Stimulated activated CD4-positive, alpha-beta T cell treated with anti-CD3 and anti-CD28 coated beads, Interleukin-1b, Interleukin-23, amount 100 ng/mL, for 24 hours (primary cell): ENCODE results near the gene LVRN.

Source experiments
- DNase-seq, 4 experiments: peaks; one replicate each; pipeline ENCODE4 v3.0.0-alpha.2; 2020; ENCODE audit warnings: low read depth in 4 of 4, low spot score in 1 of 4

Gene LVRN

DNA sequence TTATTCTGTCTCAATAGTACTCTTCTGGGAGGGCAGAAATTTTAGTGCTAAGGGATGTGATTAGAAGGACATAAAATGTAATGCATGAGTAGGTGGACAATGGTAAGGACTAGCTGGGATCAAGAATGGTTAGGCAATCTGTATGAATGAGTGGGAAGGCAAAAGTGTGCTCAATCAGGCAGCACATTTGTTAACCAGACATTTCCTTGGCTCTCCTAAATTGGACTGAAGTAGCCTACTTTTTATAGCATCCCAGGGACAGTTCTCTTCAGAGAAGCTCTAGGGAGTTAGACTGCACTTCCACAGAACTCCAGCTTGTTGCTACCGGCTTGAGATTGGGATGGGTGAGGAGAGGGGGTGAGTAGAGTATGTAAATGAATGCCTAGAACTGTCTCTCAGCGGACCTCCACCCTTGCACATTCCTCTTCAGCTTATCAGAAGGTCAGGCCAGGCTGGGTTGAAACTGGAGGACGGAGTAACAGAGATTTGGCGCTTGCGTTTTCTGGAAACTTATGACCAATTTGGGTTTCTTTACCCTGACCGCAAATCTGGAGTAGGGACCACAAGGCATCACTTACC, 51.0 kb downstream of the LVRN start:
- no peak for DNase-seq

DNA sequence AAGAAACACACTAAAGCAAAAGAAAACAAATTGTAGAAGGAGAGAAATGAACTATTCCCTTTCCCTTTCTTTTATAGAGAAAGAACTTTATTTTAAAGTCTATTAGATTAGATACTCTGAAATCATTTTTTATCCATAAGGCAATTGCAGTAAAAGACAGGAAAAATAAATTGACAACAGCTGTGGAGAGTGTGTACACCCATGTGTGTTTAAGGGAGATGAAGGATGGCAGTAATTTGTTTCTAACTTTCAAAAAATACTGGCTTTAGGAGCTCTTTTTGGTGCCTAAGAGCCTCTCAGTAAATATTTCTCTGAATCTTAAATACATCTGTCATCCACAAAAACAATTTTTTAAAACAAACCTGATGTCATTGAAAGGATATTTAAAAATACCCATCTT, 51.7 kb downstream of the LVRN start:
- DNase-seq, result no peak

DNA sequence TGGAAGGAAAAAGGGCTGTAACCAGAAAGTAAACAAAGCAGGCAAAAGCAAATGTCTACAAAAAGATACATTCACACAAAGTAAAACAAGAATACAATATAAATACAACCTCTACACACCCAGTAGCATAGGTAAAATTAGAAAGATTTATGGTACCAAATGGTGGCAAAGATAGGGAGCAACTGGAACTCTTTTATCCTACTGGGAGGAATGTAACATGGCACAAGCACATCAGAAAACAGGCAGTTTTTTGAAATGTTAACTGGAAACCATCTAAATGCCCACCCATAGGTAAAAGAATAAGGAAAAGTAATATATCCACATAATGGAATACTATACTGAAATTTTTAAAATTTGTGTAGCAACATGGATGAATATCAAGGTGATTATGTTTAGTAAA, 61.3 kb downstream of the LVRN start:
- DNase-seq, result no peak

DNA sequence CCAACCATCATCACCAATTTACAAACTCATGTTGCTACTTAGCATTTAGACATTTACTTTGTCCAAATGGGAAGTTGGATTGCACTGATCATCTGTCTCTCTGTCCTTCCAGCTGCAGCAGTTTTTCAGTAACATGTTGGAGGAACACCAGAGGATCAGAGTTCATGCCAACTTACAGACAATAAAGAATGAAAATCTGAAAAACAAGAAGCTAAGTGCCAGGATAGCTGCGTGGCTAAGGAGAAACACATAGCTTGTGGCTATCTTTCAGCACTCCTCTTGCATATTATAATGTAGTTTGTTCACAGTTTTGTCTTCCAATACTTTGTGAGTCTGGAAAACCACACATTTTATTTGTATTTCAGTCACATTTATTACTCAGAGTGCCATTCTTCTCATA, 63.6 kb downstream of the LVRN start:
- DNase-seq, result no peak

DNA sequence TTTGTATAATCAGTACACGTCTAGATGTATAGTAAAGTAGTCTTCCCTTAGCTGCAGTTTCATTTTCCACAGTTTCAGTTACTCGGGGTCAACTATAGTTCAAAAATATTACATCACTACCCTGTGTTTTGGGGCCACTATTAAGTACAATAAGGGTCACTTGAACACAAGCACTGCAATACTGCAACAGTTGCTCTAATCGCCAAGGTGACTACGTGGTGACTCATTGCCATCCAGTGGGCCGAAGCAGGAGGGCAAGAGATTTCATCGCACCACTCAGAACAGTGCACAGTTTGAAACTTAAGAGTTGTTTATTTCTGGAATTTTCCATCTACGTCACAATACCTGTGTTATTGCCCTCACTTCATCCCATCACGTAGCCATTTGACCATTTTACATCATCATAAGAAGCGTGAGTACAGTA, 69.8 kb downstream of the LVRN start, which contains the start of gene ARL14EPL:
ARL14EPL (plus strand) TSS at position 379 of the 424 bp plus-strand sequence. CDS start 18,994 bp downstream, outside the sequence.
- no peak for DNase-seq

DNA sequence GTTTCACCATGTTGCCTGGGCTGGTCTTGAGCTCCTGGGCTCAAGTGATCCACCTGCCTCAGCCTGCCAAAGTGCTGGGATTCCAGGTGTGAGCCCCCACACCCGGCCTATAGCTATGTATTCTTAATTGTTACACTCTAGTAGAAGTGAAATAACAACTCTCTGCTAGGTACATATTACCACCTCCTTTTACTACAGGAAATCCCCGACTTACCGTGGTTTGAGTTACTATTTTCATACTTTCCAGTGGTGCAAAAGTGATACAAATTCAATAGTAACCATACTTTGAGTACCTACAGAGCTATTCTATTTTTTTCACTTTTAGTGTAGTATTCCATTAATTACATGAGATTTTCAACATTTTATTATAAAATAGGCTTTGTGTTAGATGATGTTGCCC, 70.7 kb downstream of the LVRN start:
- DNase-seq, result no peak

DNA sequence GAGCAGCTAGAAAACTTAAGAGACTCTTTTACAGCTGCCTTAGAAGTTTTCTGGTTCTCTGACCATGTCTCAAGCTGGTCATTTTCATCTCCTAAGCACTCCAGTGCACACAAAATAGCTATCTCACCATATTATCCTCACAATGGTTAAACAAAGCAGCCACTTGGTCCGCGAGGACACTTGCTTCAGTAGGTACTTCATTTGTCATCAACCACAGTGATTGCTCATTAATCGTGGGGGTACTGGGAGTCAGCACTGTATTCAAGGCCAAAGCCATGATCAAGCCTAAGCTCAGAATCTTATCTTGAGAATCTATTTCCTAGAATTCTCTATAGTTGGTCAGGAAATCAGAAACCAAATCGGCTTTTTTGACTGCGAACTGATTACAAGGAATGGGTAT, 72.8 kb downstream of the LVRN start:
- DNase-seq, result no peak

DNA sequence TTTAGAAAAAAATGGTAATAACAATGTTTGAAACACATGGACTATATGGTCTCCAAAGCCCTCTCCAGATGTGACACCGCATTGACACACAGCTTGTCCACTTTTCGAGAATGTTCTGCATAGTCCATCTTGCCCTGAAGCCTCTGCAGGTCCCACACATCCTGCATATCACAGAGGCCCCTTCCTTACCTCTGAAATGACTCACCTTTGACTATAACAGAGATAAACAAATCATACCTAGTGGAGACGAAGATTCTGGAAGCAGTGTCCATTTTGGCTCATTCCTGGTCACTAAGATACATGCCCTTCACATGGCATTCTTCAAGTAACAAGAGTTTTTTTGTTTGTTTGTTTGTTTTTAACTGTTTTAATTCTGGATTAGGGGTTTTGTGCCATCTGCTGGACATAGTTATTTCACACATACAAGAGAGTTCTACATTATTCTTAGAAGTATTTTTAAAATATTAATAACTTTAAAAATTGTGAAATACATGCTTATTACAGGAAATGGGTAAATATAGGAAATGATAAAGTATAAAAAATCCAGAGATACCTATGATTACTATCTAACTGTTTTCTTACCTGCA, 75.1 kb downstream of the LVRN start:
- no peak for DNase-seq

DNA sequence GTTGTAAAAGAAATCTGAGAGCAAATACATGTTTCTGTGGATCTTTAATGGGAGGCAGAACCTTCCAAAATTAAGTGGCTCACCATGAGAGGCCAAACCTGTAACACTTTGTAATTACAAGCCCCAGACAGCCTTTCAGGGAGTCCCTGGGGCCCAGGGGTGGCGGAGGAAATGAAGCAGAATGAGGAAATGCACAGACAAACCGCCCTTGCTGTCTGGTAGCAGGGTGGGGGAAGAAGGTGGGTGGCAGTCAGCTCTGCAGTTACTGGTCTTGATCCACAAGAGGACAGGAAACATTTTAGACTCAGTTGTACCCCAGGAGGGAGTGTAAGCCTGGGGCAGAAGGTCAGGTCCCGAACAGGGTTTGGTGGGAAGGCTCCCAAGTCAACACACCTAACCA, 76.5 kb downstream of the LVRN start:
- no peak for DNase-seq

DNA sequence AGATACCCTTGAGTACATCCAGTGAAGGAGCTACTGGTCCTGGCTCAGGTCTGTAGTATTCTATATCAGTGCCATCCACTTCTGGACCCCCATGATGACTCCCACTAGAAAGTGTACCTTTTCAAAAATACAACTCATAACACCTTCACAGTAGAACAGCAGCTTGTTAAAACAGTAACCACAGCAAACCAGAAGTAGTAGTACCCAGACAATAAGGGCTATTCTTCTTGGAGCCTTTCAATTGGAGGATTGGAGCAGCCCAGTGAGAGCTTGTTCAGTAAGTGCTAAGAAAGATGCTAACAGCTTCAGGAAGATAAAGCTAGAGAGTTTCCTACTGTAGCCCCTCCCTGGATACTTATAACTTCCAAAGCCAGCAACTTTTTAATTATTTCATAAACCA, 80.1 kb downstream of the LVRN start:
- DNase-seq, result no peak

DNA sequence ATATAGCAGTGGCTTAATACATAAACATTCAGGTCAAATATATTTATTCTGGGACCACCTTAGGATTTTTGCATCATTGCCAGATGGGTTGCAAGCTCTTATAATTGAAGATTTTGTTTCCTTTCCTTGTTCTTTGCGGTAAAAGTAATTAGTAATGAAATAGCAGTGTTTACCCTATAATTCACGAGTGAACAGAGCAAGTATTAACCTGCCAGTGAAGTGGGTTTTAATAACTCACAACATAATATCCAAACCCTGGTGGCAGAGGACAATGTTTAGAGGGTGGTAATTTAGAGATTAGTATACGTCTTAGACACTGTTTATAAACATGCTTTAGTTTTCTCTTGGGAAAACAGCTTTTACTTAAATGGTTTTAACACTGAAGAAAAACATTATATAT, 81.8 kb downstream of the LVRN start:
- no peak for DNase-seq

DNA sequence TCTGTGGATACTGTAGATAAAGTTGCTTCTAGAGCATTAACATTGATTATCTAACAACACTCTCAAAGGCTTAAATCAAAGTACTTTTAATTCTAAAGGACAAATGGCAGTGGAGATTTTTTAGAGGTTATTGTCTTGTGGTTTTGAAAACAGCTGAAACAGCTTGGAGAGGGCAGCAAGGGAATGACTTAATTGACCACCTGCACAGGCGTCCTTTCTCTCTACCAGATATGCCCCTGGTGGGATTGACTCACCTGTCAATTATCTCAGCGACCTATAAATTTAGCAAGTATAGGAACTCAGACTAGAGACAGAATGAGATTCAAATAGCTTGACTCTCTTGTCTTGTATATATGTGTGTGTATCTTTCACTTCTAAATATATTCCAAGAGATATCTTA, 83.5 kb downstream of the LVRN start:
- no peak for DNase-seq

DNA sequence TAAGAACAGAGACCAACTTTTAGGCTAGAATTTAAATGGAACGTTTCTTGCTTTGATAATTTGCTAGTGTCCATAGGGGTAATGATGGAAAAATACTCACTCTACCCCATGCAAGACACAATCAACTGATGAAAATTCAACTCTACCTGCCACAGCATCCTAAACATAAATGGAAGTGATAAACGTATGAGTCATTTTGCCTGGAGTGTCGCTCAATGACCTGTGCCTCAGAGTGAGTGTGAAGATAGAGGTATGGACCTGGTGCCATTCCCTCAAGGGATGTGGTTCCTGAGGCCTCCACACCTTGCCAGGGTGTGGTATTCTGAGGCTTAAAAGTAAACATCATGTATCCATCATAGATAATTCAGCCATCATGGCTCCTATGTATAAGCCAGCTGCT, 84.0 kb downstream of the LVRN start:
- DNase-seq, result no peak

DNA sequence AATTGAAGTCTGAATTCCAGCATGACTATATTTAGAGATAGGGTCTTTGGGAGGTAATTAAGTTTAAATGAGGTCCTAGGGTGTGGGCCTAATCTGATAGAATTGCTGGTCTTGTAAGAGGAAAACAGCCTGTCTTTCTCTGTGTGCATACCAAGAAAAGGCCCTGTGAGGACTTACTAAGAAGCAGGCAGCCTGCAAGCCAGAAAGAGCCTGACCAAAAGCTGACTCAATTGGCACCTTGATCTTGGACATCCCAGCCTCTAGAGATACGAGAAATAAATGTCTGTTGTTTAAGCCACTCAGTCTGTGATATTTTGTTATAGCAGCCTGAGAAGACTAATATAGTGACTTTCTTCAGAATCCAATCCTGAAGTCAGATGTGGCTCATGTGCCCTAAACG, 84.5 kb downstream of the LVRN start:
- no peak for DNase-seq

DNA sequence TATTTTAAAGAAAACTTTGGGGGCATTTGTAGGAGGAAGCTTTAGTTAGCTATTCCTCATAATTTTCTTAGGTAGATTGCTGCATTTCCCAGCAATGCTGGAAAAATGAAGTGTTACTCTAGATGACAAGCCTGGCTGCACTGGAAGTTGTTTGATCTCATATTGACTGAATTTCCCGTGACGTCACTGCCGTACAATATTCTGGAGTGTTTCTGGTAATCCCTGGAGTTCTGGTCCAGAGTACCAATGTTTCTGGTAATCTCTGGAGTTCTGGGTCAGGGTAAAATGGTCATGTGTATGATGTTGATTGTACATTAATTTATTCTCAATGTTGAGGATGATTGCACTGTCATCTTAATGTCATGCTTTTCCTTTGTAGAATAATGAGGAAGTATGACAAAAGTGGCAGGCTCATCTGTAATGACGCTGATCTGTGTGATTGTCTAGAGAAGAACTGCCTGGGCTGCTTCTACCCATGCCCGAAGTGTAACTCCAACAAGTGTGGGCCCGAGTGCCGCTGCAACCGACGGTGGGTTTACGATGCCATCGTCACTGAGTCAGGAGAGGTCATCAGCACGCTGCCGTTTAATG, 96.2 kb downstream of the LVRN start:
- no peak for DNase-seq

DNA sequence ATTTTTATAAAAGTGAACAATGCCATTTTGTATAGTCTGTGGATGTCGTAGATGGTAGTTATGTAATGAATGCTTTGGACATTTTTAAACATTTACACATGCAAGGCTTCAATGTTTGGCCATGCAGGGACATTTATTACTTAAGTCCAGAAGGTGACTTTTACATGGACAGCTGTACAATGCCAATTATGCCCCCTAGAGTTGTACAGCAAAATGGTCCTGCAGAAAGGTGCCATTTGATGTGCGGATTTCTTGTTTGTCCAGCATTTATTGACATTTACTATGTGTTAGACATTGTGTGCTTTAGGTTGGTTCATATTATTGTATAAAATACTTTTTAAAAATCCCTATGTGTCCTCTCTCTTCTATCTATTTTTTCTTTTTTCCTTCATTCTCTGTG, 100.1 kb downstream of the LVRN start:
- DNase-seq, result no peak

DNA sequence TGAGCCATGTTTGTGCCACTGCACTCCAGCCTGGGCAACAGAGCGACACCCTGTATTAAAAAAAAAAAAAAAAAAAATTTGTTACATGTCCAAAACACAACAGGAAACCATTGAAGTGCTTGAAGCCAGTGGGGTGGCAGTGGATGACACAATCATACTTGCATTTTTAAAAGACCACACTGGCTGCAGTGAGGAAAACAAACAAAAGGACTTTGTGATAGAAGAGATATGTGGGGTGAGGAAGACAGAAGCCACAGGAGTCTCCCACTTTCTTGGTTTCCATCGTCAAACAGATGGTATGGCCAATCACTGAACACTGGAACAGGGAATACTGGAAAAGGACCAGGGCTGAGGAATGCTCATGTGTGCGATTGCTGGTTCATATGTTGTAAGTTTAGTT, 101.7 kb downstream of the LVRN start:
- DNase-seq, result no peak

DNA sequence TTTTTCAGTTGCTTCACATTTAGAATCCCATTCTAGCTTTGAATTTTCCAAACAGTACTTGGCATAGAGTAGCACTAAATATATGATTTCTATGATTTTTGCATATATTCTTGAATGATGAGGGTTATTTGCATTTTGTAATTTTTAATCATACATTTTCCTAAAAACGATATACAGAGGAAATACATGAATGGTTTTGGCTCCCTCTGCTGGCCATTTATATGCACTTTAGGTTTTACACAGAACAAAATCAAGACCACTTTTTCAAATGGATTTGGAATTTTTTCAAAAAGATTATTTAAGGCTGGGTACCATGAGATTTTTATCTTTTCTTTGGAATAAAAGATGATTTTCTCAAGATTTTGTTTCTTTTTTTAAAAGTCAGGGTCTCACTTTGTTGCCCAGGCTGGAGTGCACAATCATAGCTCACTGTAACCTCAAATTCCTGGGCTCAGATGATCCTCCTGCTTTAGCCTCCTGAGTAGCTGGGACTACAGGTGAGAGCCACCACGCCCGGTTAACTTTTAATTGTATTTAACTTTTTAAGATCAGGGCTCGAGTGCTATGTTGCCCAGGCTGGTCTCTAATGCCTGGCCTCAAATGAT, 105.9 kb downstream of the LVRN start:
- peak in 1 of 4 experiments; percentile 34 for DNase-seq

DNA sequence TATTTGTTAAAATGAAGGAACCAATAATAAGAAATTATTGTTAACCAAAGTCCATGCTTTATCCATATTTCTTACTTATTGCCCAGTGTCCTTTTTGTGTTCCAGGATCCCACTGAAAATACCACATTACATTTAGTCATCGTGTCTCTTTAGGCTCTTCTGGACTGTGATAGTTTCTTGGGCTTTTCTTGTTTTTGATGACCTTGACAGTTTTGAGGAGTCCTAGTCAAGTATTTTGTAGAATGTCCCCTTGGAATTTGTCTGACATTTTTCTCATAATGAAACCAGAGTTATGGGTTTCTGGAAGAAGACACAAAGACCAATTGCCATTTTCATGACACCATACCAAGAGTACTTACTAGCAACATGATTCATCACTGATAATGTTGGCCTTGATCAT, 108.9 kb downstream of the LVRN start:
- DNase-seq, result no peak

DNA sequence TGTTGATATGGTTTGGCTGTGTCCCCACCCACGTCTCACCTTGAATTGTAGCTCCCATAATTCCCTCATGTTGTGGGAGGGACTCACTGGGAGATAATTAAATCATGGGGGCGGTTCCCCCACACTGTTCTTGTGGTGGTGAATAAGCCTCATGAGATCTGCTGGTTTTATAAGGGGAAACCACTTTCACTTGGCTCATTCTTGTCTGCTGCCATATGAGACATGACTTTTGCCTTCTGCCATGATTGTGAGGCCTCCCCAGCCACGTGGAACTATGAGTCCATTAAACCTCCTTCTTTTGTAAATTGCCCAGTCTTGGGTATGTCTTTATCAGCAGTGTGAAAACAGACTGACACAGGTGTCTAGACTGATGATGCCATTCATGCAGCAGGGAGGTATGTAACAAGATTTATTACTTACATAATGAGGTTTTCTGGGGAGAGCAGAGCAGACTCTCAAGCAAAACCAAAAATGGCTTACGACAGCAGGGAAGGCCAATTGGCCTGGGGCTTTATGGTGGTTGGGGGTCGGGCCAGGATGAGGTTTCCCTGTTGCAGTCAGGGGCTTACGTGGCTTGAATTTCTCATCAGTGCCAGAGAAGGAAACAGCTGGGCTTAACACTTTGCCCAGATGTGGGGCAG, 113.0 kb downstream of the LVRN start:
- DNase-seq, result no peak

DNA sequence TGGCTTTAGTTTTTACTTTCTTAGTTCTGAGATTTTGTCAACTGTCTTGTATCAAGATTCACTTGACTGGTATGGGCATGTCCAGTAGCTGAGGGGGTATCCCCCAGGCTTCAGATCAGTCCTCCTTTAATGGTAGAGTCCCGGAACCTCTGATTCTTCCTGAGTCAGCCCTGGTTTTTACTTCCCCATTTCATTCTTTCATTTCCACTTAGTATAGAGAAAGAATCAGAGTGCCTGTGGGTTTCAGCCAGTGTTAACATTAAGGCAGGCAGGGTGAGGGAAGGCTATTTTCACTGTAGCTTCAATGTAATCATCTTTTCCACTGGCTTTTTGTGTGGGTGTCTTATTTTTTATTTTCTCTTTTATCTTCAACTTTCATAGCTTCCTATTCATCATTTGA, 114.2 kb downstream of the LVRN start:
- DNase-seq, result no peak
